NCI-H345 (cell line): ENCODE results near the gene BICC1.

Source experiments
- DNase-seq: peaks from one replicate; lab custom pipeline; 2025; lab: John Stamatoyannopoulos, UW

Gene BICC1

DNA sequence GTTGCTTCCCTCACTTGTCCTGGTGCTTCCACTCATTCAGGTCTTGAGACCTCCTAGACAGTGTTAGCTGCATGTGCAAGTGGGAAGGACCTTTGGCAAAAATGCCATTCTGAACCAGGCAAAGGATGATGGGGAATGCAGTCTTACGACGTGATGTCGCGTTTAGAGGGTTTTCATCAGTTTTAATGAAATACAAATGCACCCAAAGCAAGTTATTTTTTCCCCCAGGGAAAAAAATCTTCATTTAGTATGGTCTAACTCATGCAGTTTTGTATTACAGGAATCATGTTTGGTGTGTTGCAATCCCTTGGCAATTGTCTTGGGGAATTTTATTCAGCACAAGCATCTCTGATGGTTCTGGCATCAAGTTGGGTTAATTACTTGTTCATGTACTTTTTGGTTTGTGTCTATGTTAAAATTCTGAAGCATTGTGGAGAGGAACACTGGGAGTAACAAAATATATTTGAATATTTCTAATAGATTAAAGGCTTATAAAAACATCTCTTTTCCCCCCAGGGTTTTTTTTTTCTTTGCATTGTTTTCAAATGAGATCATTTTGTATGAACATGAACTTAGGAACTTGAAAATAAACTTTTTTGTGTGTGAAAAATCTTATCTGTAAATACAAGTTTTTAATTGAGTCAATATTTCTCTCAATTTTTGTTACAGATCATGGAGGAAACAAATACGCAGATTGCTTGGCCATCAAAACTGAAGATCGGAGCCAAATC is 188.9 kb downstream of the BICC1 start:
- no peak for DNase-seq

GRCh38 chr10:58704226-58704625 is 191.6 kb downstream of the BICC1 start:
- DNase-seq, result no peak

GRCh38 chr10:58704671-58705141 is 192.0 kb downstream of the BICC1 start:
- DNase-seq, result no peak

DNA sequence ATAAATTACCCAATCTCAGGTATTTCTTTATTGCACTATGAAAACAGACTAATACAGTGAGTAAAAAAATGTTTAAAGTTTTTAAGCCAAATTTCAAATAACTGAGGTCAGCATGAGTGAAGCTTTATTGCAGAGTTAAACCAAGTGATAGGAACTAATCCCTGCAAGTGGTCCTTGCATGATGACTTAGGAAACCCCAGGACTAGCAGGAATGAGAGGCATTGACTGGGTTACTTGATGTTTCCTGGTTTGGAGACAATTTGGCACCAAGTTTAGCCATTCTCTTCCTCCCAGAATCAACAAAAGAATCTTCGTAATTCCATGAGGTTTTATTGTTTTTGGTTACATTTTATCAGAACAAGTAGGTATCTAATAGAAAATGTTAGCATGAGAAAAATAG is 194.2 kb downstream of the BICC1 start:
- DNase-seq, result no peak

GRCh38 chr10:58712141-58712540 is 199.5 kb downstream of the BICC1 start:
- no peak for DNase-seq

- DNase-seq, result no peak
Measured at GRCh38 chr10:58712982-58713381, 200.3 kb downstream of the BICC1 start.

GRCh38 chr10:58714409-58714808 is 201.7 kb downstream of the BICC1 start:
- DNase-seq, result no peak

DNA sequence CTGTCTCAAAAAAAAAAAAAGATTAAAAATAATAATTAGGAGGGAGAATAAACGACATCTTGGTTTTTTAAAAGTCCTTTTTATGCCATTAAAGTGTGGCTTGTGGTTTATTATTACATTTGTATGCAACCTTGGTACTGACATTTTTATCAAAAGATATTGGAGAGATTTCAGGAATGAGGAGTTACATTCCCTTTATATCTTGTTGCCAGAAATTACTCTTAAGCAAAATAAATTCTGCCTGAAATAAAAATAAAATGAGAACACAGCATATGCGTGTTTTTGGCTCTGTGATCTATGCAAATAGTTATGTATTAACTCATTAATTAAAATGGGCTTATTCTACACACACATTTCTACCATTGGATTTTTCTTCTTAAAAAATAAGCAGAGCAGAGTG is 202.4 kb downstream of the BICC1 start:
- DNase-seq, result no peak

DNA sequence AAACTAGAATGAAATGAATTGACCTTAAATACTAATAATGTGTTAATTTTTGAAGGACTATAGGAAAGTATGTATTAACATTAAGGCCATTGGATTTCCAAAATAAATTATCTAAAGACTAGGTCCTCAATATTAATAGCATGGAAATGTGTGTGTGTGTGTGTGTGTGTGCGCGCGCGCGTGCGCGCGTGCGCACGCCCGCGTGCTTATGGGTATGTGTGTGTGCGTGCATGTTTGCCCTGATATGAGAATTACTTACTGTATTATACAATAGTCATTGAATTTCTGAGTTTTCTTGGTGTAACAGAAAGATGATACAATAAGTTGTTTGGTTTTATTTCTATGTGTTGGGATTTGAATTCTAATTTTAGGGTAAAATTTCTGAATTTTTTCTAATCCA is 205.9 kb downstream of the BICC1 start:
- DNase-seq, result no peak

DNA sequence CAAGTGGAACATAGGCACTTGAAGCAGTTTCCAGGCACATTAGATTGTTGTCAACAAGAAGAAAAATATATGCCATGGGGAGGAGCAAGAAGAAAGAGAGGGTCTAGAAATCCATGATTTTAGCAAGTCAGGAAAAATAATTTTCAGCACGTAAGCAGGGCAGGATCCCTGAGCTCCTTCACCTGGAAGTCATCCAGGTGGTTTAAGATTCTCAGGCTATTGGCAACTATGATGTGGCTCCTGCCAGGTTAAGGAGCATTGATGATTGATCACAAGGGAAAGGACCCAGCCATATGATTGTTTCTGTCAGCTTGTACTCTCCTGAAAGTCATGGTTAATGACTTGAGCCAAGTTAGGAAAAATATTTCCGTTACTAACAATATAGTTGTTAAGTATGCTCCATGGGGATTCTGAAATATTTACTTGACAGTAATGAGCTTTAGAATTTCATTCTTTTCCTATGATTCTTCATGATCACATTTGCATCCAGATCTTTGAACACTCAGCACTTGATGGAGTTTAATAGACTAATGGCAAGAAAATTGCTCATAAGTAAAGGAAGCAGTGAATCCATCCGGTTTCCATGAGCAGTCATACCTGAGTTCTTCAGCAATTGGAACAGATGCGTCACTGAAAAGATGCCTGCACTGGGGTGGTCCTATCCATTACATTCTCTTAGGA is 209.1 kb downstream of the BICC1 start:
- no peak for DNase-seq

DNA sequence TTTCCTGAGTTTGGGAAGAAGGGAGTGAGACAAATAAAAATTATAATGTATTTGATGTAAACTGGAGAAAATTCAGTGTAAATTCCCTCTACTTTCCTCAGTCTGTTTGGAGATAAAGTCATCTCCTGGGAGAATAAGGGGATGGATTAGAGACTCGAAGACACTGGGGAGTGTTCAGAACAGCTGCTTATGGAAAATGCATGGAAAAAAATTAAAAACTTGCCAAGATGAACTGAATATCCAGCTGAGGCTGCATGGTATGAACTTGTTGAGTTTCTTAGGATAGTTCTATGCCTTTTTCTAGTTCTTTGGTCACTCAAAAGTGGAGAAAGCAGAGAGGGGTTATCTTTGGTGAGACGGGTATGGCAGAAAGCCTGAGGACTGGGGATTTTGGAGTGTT is 210.5 kb downstream of the BICC1 start:
- no peak for DNase-seq

- no peak for DNase-seq
Measured at GRCh38 chr10:58723966-58724365, 211.3 kb downstream of the BICC1 start.

GRCh38 chr10:58724781-58725180 is 212.1 kb downstream of the BICC1 start:
- no peak for DNase-seq

DNA sequence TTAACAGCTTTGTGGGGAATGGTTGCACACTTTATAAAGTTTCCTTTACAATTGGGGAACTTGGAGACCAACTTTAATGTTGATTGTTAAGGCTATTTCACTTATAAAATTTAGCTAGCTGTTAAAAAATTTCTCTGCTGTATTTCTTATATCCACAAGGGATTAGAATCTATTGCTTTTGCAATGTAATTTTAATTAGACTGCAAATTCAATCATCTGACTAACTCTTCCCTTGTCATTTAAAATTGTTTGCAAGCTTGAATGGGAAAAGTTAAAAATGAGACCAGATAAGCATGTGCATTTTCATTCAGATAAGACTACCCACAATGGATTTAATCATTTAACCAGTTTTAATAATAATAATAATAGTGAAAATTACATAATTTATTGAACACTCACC is 213.2 kb downstream of the BICC1 start:
- DNase-seq, result no peak

GRCh38 chr10:58727633-58728032 is 215.0 kb downstream of the BICC1 start:
- no peak for DNase-seq

GRCh38 chr10:58731276-58731675 is 218.6 kb downstream of the BICC1 start:
- DNase-seq, result no peak

- DNase-seq, result no peak
Measured at GRCh38 chr10:58733436-58733835, 220.8 kb downstream of the BICC1 start.

GRCh38 chr10:58734116-58734515 is 221.4 kb downstream of the BICC1 start:
- no peak for DNase-seq

DNA sequence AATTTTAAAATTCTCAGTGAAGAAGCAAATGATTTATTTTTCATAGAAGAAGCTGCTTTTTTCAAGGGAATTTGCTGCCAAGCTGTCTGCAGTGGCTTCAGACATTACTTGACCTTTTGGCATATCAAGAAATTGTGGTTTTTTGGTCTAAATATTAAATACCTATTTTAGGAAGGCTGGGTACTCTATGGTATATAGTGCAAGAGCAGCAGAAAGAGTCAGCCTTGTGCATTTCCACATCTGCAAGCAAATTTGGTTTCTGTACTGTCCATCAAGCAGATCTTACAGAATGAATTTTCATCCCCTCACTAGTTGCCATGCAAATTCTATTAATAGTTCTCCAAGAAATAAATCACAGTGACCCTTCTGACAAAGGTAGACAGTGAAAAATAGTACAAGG is 222.0 kb downstream of the BICC1 start:
- DNase-seq, result no peak

GRCh38 chr10:58735087-58735486 is 222.4 kb downstream of the BICC1 start:
- no peak for DNase-seq

DNA sequence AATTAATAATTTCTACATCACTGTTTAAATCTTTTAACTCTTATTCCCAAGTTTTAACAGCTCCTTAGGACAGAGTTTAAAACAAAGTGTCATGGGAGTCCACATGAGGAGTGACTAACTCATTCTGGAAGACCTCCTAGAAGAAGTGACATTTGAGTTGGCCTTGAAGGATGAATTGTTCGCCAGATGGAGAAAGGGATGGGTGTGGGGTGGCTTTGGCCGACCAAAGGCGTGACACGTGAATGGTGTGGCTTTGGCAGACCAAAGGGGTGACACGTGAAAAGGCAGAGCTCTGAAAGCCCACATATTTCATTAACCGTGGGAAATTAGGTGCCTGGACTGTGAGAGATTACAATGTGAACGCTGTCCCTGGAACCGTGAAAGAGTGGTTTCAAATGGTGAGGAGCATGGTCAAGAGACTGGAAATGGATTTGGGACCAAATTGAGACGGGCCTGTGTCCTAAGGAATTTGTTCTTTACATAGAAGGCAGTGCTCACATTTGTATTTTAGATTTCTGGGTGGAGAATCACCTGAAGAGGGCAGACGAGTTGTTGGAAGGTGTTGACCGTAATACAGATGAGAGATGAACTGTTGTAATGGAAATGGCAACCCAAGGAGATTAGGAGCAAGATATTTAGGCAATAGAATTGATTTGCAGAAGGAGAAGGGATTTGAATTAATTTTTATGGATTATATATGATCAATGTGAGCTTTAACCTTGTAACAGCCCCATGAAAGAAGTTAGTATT is 228.1 kb downstream of the BICC1 start:
- DNase-seq, result no peak

DNA sequence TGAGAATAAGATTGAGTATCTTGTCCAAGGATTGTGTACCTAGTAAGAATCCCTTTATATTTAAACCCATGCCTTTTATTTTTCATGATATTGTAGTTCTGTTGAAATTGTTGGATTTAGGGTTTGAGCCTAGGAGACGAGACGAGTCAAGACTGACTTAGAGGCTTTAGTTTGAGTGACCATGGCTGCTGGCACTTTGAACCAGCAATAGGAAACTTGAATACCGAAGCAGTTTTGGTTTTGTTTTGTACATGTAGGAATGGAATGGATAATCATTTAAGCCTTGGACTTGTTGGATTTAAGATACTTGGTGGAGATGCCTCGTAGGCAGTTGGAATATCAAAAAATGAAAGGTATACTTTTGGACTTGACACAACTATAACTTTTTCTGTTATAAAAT is 229.0 kb downstream of the BICC1 start:
- no peak for DNase-seq

GRCh38 chr10:58742141-58742540 is 229.5 kb downstream of the BICC1 start:
- DNase-seq, result no peak
